Endodermal cell (in vitro differentiated cells): Measurements from ENCODE around the gene KIRREL3. TPM values are rescaled to one million over a fixed set of nuclear protein-coding genes. Genes with fewer than 3 reads are reported as not detected.

Experiments used
- DNase-seq: peaks from one replicate; pipeline ENCODE4 v3.0.0-alpha.2; 2017
- H3K27ac ChIP-seq: 2 replicates; pipeline ENCODE4 v1.5.1; 2013; ENCODE audit warnings: mild to moderate bottlenecking, low read depth, low read length, moderate library complexity
- H3K27me3 ChIP-seq: 2 replicates; pipeline ENCODE4 v1.6.1; 2013; ENCODE audit warnings: mild to moderate bottlenecking, low read length, moderate library complexity; ENCODE audit not compliant: insufficient read depth, control insufficient read depth, poor library complexity, severe bottlenecking
- H3K36me3 ChIP-seq: 2 replicates; pipeline ENCODE4 v1.7.0; 2013; ENCODE audit warnings: mild to moderate bottlenecking, low read length, moderate library complexity; ENCODE audit not compliant: control insufficient read depth, insufficient read depth
- H3K4me1 ChIP-seq: one replicate; pipeline ENCODE4 v1.7.0; 2013; ENCODE audit warnings: low read length; ENCODE audit not compliant: control insufficient read depth, insufficient read depth
- H3K4me3 ChIP-seq: 2 replicates; pipeline ENCODE4 v1.5.1; 2013; ENCODE audit warnings: mild to moderate bottlenecking, low read length, moderate library complexity
- H3K9ac ChIP-seq: 2 replicates; pipeline ENCODE4 v1.6.1; 2013; ENCODE audit warnings: mild to moderate bottlenecking, low read length, moderate library complexity; ENCODE audit not compliant: poor library complexity, severe bottlenecking; ENCODE audit errors: extremely low read depth
- H3K9me3 ChIP-seq: 2 replicates; pipeline ENCODE4 v1.6.1; 2013; ENCODE audit warnings: mild to moderate bottlenecking, low read length, moderate library complexity; ENCODE audit not compliant: control insufficient read depth
- H3K27ac Mint-ChIP-seq: 2 replicates; pipeline ENCODE4 v1.8.0; 2020; ENCODE audit warnings: mixed read lengths
- H3K27me3 Mint-ChIP-seq: 2 replicates; pipeline ENCODE4 v1.8.0; 2021; ENCODE audit warnings: mild to moderate bottlenecking, mixed read lengths; ENCODE audit not compliant: insufficient read depth
- H3K36me3 Mint-ChIP-seq: 2 replicates; pipeline ENCODE4 v1.8.0; 2020; ENCODE audit warnings: low read depth, mixed read lengths
- H3K4me1 Mint-ChIP-seq: 2 replicates; pipeline ENCODE4 v1.8.0; 2020; ENCODE audit warnings: mixed read lengths
- H3K4me3 Mint-ChIP-seq: 2 replicates; pipeline ENCODE4 v1.8.0; 2020; ENCODE audit warnings: mild to moderate bottlenecking, moderate library complexity, mixed read lengths
- H3K9me3 Mint-ChIP-seq: 2 replicates; pipeline ENCODE4 v1.8.0; 2020; ENCODE audit warnings: mild to moderate bottlenecking, mixed read lengths
- CTCF ChIP-seq: fragments of 200-600 bp; sonication (generic); conservative IDR thresholded peaks from 2 replicates; pipeline ENCODE4 v1.5.0; 2021; ENCODE audit warnings: antibody characterized with exemption, mild to moderate bottlenecking
- WGBS, 2 experiments: methylation state at CpG; one replicate each; pipeline versions ENCODE4 v1.1.5 to v1.1.7; 2013; ENCODE audit warnings: missing lambda C conversion rate in 2 of 2, mixed read lengths in 1 of 2; ENCODE audit not compliant: insufficient coverage in 1 of 2, insufficient read length in 1 of 2; 5-methylcytosine and 5-hydroxymethylcytosine counted together
- total RNA-seq, 2 donors: library from RNA; stranded (reverse); fragmentation: NEBNext Ultra II Directional in 1 of 2; extraction: Animal tissue kit (Norgen Biotek cat#: 25700) in 1 of 2; gene quantifications; 2 replicates in 1 of 2; 3 replicates in 1 of 2; pipeline ENCODE4 v1.2.1, GENCODE V29; 2021

KIRREL3 gene
- total RNA-seq, 2 donors from 2014 or later, result 1.1 to 1.4 TPM

GRCh38 chr11:126843096-126843495, 157.5 kb downstream of the KIRREL3 start:
- no peaks in the 10 kb centered on the region for H3K27me3 ChIP-seq
- no peak overlapping the region for H3K27ac ChIP-seq
- H3K9ac ChIP-seq, result no peak overlapping the region
- Mint-ChIP-seq H3K9me3 (peaks cover 8% of the 10 kb centered on the region), H3K36me3 (no peaks in the 10 kb centered on the region), H3K27me3 (no peaks in the 10 kb centered on the region), H3K4me3 (no peak overlapping the region), H3K27ac (no peak overlapping the region), H3K4me1 (no peaks in the 10 kb centered on the region)
- WGBS, 2 experiments, result 89 to 94% methylated on average over 3 to 5 of the region's 5 CpGs
- no peaks in the 10 kb centered on the region for H3K36me3 ChIP-seq
- no peak for DNase-seq
- H3K9me3 ChIP-seq, result peaks cover 7% of the 10 kb centered on the region
- H3K4me3 ChIP-seq, result no peak overlapping the region
- H3K4me1 ChIP-seq, result no peaks in the 10 kb centered on the region
- no peak for TF ChIP-seq CTCF

- peaks cover 7% of the 10 kb centered on the region for H3K9me3 ChIP-seq
- Mint-ChIP-seq H3K9me3 (peaks cover 8% of the 10 kb centered on the region), H3K27ac (no peak overlapping the region), H3K4me1 (no peaks in the 10 kb centered on the region), H3K27me3 (no peaks in the 10 kb centered on the region), H3K36me3 (no peaks in the 10 kb centered on the region), H3K4me3 (no peak overlapping the region)
- WGBS, 2 experiments, result 42 to 79% methylated on average over 2 to 6 of the region's 6 CpGs
- no peaks in the 10 kb centered on the region for H3K27me3 ChIP-seq
- no peaks in the 10 kb centered on the region for H3K36me3 ChIP-seq
- no peak overlapping the region for H3K27ac ChIP-seq
- H3K4me3 ChIP-seq, result no peak overlapping the region
- no peaks in the 10 kb centered on the region for H3K4me1 ChIP-seq
- DNase-seq, result peak; percentile 14
- no peak for TF ChIP-seq CTCF
- no peak overlapping the region for H3K9ac ChIP-seq
These were observed 158.6 kb downstream of the KIRREL3 start for GRCh38 chr11:126841999-126842398.

- no peaks in the 10 kb centered on the region for H3K4me1 Mint-ChIP-seq
These were observed 159.6 kb downstream of the KIRREL3 start for GRCh38 chr11:126840975-126841374.

More at GRCh38 chr11:126840975-126841374, 159.6 kb downstream of the KIRREL3 start:
- 95 to 100% methylated on average over 1 to 3 of the region's 3 CpGs for WGBS, 2 experiments
- Histone ChIP-seq H3K36me3 (no peaks in the 10 kb centered on the region), H3K27me3 (no peaks in the 10 kb centered on the region), H3K9me3 (peaks cover 6% of the 10 kb centered on the region), H3K27ac (no peak overlapping the region), H3K4me3 (no peak overlapping the region), H3K9ac (no peak overlapping the region), H3K4me1 (no peaks in the 10 kb centered on the region)
- Mint-ChIP-seq H3K4me3 (no peak overlapping the region), H3K36me3 (no peaks in the 10 kb centered on the region), H3K9me3 (peaks cover 10% of the 10 kb centered on the region), H3K27ac (no peak overlapping the region), H3K27me3 (no peaks in the 10 kb centered on the region)
- TF ChIP-seq CTCF, result no peak
- peak; percentile 9 for DNase-seq
